SK-N-SH (cell line): ENCODE results near the gene CXCL1. TPM values are rescaled to one million over a fixed set of nuclear protein-coding genes. Genes with fewer than 3 reads are reported as not detected.

Experiments
- CTCF ChIA-PET: fragments of 300-600, 350-600 bp; formaldehyde crosslinking; extraction: SDS; loops from one replicate; lab custom pipeline; 2021; lab: Yijun Ruan, JAX
- POLR2A ChIA-PET: fragments of 350-600 bp; sonication (Branson Sonifier 250); formaldehyde crosslinking; extraction: SDS; loops from one replicate; lab custom pipeline; 2020; ENCODE audit warnings: antibody characterized with exemption, inconsistent platforms; lab: Yijun Ruan, JAX
- DNase-seq: peaks from one replicate; pipeline ENCODE4 v3.0.0; 2012
- H2AFZ ChIP-seq: fragments of 200-600 bp; sonication (generic); 2 replicates; pipeline ENCODE4 v1.8.1; 2016; ENCODE audit warnings: antibody characterized with exemption, mild to moderate bottlenecking, low read depth
- H3F3A ChIP-seq: fragments of 200-600 bp; sonication (generic); replicated peaks from 2 replicates; pipeline ENCODE3; 2016; ENCODE audit warnings: antibody characterized with exemption, mild to moderate bottlenecking; ENCODE audit not compliant: insufficient read depth
- H3K27ac ChIP-seq, 2 experiments: fragments of 200-500 bp in 1 of 2; fragments of 200-600 bp in 1 of 2; sonication (Bioruptor generic) in 1 of 2; sonication (generic), shearing (Covaris generic) in 1 of 2; 2 replicates each; pipeline versions ENCODE4 v1.5.1 to v1.6.1; 2014 to 2016; ENCODE audit warnings: low read depth in 2 of 2, inconsistent platforms in 1 of 2, low read length in 1 of 2, mild to moderate bottlenecking in 1 of 2, mixed read lengths in 1 of 2
- H3K27me3 ChIP-seq: fragments of 200-600 bp; sonication (generic), shearing (Covaris generic); 2 replicates; pipeline ENCODE4 v1.6.1; 2016; ENCODE audit warnings: mixed run types; ENCODE audit not compliant: insufficient read depth
- H3K36me3 ChIP-seq, 2 experiments: fragments of 200-500 bp in 1 of 2; fragments of 200-600 bp in 1 of 2; sonication (Bioruptor generic) in 1 of 2; sonication (generic) in 1 of 2; replicated peaks in 1 of 2; 2 replicates each; pipeline versions ENCODE3 to v1.5.1; 2014 to 2016; ENCODE audit warnings: low read length in 1 of 2, mild to moderate bottlenecking in 1 of 2; ENCODE audit not compliant: insufficient read depth in 2 of 2, control insufficient read depth in 1 of 2
- H3K4me1 ChIP-seq, 2 experiments: fragments of 200-500 bp in 1 of 2; fragments of 200-600 bp in 1 of 2; sonication (Bioruptor generic) in 1 of 2; sonication (generic), shearing (Covaris generic) in 1 of 2; 2 replicates each; pipeline versions ENCODE4 v1.5.1 to v1.6.1; 2014 to 2016; ENCODE audit warnings: low read depth in 1 of 2, low read length in 1 of 2, mixed run types in 1 of 2; ENCODE audit not compliant: insufficient read depth in 2 of 2, control insufficient read depth in 1 of 2
- H3K4me2 ChIP-seq: fragments of 200-600 bp; sonication (generic), shearing (Covaris generic); 2 replicates; pipeline ENCODE4 v1.6.1; 2017; ENCODE audit warnings: mixed run types
- H3K4me3 ChIP-seq, 2 experiments: fragments of 200-500 bp in 1 of 2; fragments of 200-600 bp in 1 of 2; sonication (Bioruptor generic) in 1 of 2; sonication (generic), shearing (Covaris generic) in 1 of 2; 2 replicates each; pipeline versions ENCODE4 v1.5.1 to v1.8.1; 2014 to 2016; ENCODE audit warnings: low read depth in 2 of 2, inconsistent platforms in 1 of 2, low read length in 1 of 2, mild to moderate bottlenecking in 1 of 2, mixed read lengths in 1 of 2, moderate library complexity in 1 of 2
- H3K79me2 ChIP-seq: fragments of 200-600 bp; sonication (generic); 2 replicates; pipeline ENCODE4 v1.8.1; 2017; ENCODE audit warnings: mild to moderate bottlenecking; ENCODE audit not compliant: insufficient read depth
- H3K9ac ChIP-seq: fragments of 200-600 bp; sonication (generic); 2 replicates; pipeline ENCODE4 v1.6.1; 2017; ENCODE audit warnings: mixed run types
- H3K9me2 ChIP-seq: fragments of 200-600 bp; sonication (generic); 2 replicates; pipeline ENCODE4 v1.6.1; 2017; ENCODE audit warnings: mixed run types
- H3K9me3 ChIP-seq: fragments of 200-600 bp; sonication (generic); 2 replicates; pipeline ENCODE4 v1.6.1; 2017; ENCODE audit warnings: mixed run types, mild to moderate bottlenecking, moderate library complexity
- H4K20me1 ChIP-seq: fragments of 200-600 bp; sonication (generic); 2 replicates; pipeline ENCODE4 v1.6.1; 2017; ENCODE audit warnings: mild to moderate bottlenecking, mixed run types; ENCODE audit not compliant: insufficient read depth
- FOXJ3 ChIP-seq: sonication (generic); formaldehyde crosslinking; IDR thresholded peaks from 2 replicates; pipeline ENCODE4 v1.5.1; 2020; ENCODE audit warnings: mild to moderate bottlenecking, missing genetic modification reagents
- GATA2 ChIP-seq: sonication (generic); formaldehyde crosslinking; IDR thresholded peaks from 2 replicates; pipeline ENCODE4 v1.5.0; 2020; ENCODE audit warnings: mild to moderate bottlenecking, missing genetic modification reagents
- SIN3A ChIP-seq: IDR thresholded peaks from 2 replicates; pipeline ENCODE4 v1.6.1; 2012; ENCODE audit warnings: low read depth, mild to moderate bottlenecking, low read length, moderate library complexity, borderline replicate concordance
- SMC3 ChIP-seq: IDR thresholded peaks from 2 replicates; pipeline ENCODE4 v1.6.1; 2012; ENCODE audit warnings: low read depth, low read length, improper control_type of control experiment
- TEAD4 ChIP-seq: IDR thresholded peaks from 2 replicates; pipeline ENCODE4 v1.4.0; 2012; ENCODE audit warnings: mild to moderate bottlenecking, borderline replicate concordance; ENCODE audit not compliant: insufficient read depth
- WGBS: methylation state at CpG from one replicate; pipeline ENCODE4 v1.1.6; 2017; ENCODE audit warnings: low lambda C conversion rate; 5-methylcytosine and 5-hydroxymethylcytosine counted together
- polyA plus RNA-seq, 3 experiments: library from polyadenylated mRNA; depleted of rRNA; stranded (reverse); fragments of >200 nt; gene quantifications; 2 replicates each; pipeline ENCODE4 v1.2.3, GENCODE V29; 2012
- TF ChIP-seq, protein P1 (sequence below): IDR thresholded peaks from 2 replicates; pipeline ENCODE4 v1.4.0; 2012; ENCODE audit warnings: low read depth, borderline replicate concordance
- TF ChIP-seq, protein P2 (sequence below): IDR thresholded peaks from 2 replicates; pipeline ENCODE4; 2012
- TF ChIP-seq, protein P3 (sequence below): IDR thresholded peaks from 2 replicates; pipeline ENCODE4 v1.6.1; 2012; ENCODE audit warnings: mild to moderate bottlenecking, low read depth, low read length, moderate library complexity
- TF ChIP-seq, protein P4 (sequence below): fragments of 200-600 bp; sonication (generic); IDR thresholded peaks from 2 replicates; pipeline ENCODE4 v1.6.1; 2017; ENCODE audit warnings: antibody characterized with exemption, mild to moderate bottlenecking, moderate library complexity

Gene CXCL1
- polyA plus RNA-seq, 1 of the 3 experiments (the other 2 are of a cell fraction): 0.12 TPM

DNA sequence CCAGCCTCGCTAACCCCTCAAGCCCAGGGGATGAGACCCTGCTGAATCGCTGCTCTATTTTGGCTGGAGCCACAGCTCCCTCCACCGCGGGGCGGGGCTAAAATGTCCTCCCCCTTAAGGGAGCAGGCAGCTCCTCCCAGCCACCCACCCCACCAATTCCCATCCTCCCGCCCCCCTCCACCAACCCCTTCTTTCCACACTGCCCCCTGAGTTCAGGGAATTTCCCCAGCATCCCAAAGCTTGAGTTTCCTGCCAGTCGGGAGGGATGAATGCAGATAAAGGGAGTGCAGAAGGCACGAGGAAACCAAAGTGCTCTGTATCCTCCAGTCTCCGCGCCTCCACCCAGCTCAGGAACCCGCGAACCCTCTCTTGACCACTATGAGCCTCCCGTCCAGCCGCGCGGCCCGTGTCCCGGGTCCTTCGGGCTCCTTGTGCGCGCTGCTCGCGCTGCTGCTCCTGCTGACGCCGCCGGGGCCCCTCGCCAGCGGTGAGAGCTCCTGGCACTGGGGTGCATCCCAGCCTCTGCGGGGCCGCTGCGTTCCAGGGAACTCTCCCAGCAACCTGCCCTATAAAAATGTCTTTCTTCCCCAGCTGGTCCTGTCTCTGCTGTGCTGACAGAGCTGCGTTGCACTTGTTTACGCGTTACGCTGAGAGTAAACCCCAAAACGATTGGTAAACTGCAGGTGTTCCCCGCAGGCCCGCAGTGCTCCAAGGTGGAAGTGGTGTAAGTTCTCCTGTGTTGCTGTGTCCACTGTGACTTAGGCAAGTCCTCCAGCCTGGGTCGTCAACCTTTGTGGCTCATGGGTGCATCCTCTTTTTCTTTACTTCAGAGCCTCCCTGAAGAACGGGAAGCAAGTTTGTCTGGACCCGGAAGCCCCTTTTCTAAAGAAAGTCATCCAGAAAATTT lies 32.6 kb upstream of the CXCL1 start, which contains the start of gene CXCL6:
TSS of gene CXCL6 (plus strand) at position 306 of the 907 bp plus-strand sequence. CDS start at position 379, 73 bp downstream.
- Histone ChIP-seq H3K9ac (no peak within 1 kb of the TSS), H4K20me1 (no peaks in the 10 kb centered on the region), H3K27me3 (peaks cover 13% of the 10 kb centered on the region; the same call in 1 of the 2 replicates), H3K4me1 (no peaks in the 10 kb centered on the region), H3K27ac (no peak within 1 kb of the TSS), H3K4me2 (no peak within 1 kb of the TSS), H3K79me2 (no peaks in the 10 kb centered on the region), H2AFZ (no peak within 1 kb of the TSS), H3F3A (no peaks in the 10 kb centered on the region), H3K9me3 (no peaks in the 10 kb centered on the region), H3K9me2 (no peaks in the 10 kb centered on the region), H3K36me3 (no peaks in the 10 kb centered on the region), H3K4me3 (no peak within 1 kb of the TSS)
- ChIA-PET POLR2A (no interaction called here), CTCF (no interaction called here)
- no peak for DNase-seq
- TF ChIP-seq, protein P1, sequence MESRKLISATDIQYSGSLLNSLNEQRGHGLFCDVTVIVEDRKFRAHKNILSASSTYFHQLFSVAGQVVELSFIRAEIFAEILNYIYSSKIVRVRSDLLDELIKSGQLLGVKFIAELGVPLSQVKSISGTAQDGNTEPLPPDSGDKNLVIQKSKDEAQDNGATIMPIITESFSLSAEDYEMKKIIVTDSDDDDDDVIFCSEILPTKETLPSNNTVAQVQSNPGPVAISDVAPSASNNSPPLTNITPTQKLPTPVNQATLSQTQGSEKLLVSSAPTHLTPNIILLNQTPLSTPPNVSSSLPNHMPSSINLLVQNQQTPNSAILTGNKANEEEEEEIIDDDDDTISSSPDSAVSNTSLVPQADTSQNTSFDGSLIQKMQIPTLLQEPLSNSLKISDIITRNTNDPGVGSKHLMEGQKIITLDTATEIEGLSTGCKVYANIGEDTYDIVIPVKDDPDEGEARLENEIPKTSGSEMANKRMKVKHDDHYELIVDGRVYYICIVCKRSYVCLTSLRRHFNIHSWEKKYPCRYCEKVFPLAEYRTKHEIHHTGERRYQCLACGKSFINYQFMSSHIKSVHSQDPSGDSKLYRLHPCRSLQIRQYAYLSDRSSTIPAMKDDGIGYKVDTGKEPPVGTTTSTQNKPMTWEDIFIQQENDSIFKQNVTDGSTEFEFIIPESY: no peak
- TF ChIP-seq, protein P2, sequence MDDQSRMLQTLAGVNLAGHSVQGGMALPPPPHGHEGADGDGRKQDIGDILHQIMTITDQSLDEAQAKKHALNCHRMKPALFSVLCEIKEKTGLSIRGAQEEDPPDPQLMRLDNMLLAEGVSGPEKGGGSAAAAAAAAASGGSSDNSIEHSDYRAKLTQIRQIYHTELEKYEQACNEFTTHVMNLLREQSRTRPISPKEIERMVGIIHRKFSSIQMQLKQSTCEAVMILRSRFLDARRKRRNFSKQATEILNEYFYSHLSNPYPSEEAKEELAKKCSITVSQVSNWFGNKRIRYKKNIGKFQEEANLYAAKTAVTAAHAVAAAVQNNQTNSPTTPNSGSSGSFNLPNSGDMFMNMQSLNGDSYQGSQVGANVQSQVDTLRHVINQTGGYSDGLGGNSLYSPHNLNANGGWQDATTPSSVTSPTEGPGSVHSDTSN: no peak
- TF ChIP-seq FOXJ3 (CRISPR knock-in tag) (no peak), SMC3 (no peak), TEAD4 (no peak), GATA2 (CRISPR knock-in tag) (no peak), SIN3A (no peak)
- TF ChIP-seq, protein P3, sequence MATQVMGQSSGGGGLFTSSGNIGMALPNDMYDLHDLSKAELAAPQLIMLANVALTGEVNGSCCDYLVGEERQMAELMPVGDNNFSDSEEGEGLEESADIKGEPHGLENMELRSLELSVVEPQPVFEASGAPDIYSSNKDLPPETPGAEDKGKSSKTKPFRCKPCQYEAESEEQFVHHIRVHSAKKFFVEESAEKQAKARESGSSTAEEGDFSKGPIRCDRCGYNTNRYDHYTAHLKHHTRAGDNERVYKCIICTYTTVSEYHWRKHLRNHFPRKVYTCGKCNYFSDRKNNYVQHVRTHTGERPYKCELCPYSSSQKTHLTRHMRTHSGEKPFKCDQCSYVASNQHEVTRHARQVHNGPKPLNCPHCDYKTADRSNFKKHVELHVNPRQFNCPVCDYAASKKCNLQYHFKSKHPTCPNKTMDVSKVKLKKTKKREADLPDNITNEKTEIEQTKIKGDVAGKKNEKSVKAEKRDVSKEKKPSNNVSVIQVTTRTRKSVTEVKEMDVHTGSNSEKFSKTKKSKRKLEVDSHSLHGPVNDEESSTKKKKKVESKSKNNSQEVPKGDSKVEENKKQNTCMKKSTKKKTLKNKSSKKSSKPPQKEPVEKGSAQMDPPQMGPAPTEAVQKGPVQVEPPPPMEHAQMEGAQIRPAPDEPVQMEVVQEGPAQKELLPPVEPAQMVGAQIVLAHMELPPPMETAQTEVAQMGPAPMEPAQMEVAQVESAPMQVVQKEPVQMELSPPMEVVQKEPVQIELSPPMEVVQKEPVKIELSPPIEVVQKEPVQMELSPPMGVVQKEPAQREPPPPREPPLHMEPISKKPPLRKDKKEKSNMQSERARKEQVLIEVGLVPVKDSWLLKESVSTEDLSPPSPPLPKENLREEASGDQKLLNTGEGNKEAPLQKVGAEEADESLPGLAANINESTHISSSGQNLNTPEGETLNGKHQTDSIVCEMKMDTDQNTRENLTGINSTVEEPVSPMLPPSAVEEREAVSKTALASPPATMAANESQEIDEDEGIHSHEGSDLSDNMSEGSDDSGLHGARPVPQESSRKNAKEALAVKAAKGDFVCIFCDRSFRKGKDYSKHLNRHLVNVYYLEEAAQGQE: no peak
- TF ChIP-seq, protein P4, sequence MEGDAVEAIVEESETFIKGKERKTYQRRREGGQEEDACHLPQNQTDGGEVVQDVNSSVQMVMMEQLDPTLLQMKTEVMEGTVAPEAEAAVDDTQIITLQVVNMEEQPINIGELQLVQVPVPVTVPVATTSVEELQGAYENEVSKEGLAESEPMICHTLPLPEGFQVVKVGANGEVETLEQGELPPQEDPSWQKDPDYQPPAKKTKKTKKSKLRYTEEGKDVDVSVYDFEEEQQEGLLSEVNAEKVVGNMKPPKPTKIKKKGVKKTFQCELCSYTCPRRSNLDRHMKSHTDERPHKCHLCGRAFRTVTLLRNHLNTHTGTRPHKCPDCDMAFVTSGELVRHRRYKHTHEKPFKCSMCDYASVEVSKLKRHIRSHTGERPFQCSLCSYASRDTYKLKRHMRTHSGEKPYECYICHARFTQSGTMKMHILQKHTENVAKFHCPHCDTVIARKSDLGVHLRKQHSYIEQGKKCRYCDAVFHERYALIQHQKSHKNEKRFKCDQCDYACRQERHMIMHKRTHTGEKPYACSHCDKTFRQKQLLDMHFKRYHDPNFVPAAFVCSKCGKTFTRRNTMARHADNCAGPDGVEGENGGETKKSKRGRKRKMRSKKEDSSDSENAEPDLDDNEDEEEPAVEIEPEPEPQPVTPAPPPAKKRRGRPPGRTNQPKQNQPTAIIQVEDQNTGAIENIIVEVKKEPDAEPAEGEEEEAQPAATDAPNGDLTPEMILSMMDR: no peak
- 18% methylated on average over 20 of the region's 41 CpGs for WGBS
